GM19099 (cell line): Measurements from ENCODE around the gene LVRN.

ENCODE experiments used
- POLR2A ChIP-seq: IDR thresholded peaks from 3 replicates; pipeline ENCODE4 v1.6.1; 2011; ENCODE audit warnings: low read depth; ENCODE audit not compliant: insufficient read length; ENCODE audit errors: extremely low read depth

LVRN gene

GRCh38 chr5:115962239-115962564 lies at the start of gene LVRN:
LVRN (plus strand) TSS chr5:115962475; CDS start chr5:115962618, 143 bp downstream.
- TF ChIP-seq POLR2A: no peak

- TF ChIP-seq POLR2A: no peak
Observed at GRCh38 chr5:115920171-115920725, 42.0 kb upstream of the LVRN start.

GRCh38 chr5:115930630-115931337 lies 31.5 kb upstream of the LVRN start:
- no peak for TF ChIP-seq POLR2A

GRCh38 chr5:115932991-115933390 lies 29.3 kb upstream of the LVRN start:
- TF ChIP-seq POLR2A: no peak

GRCh38 chr5:115934388-115934974 lies 27.8 kb upstream of the LVRN start:
- TF ChIP-seq POLR2A: no peak

- no peak for TF ChIP-seq POLR2A
Observed at GRCh38 chr5:115936031-115936430, 26.2 kb upstream of the LVRN start.

- no peak for TF ChIP-seq POLR2A
Observed at GRCh38 chr5:115939059-115939458, 23.2 kb upstream of the LVRN start.

GRCh38 chr5:115940080-115940810 lies 22.0 kb upstream of the LVRN start:
- TF ChIP-seq POLR2A: no peak

GRCh38 chr5:115941051-115941675 lies 21.1 kb upstream of the LVRN start:
- TF ChIP-seq POLR2A: no peak

- TF ChIP-seq POLR2A: no peak
Observed at GRCh38 chr5:115944501-115944900, 17.8 kb upstream of the LVRN start.

- TF ChIP-seq POLR2A: no peak
Observed at GRCh38 chr5:115946655-115947054, 15.6 kb upstream of the LVRN start.

GRCh38 chr5:115947260-115947659 lies 15.0 kb upstream of the LVRN start:
- no peak for TF ChIP-seq POLR2A

GRCh38 chr5:115948091-115948534 lies 14.2 kb upstream of the LVRN start:
- TF ChIP-seq POLR2A: no peak

- TF ChIP-seq POLR2A: no peak
Observed at GRCh38 chr5:115949096-115949495, 13.2 kb upstream of the LVRN start.

GRCh38 chr5:115952588-115952987 lies 9.7 kb upstream of the LVRN start:
- no peak for TF ChIP-seq POLR2A

- TF ChIP-seq POLR2A: no peak
Observed at GRCh38 chr5:115954144-115954543, 8.1 kb upstream of the LVRN start.

GRCh38 chr5:115956957-115957356 lies 5.3 kb upstream of the LVRN start:
- no peak for TF ChIP-seq POLR2A
